Measurements from ENCODE around the gene AUTS2.

The AUTS2 gene

DNA sequence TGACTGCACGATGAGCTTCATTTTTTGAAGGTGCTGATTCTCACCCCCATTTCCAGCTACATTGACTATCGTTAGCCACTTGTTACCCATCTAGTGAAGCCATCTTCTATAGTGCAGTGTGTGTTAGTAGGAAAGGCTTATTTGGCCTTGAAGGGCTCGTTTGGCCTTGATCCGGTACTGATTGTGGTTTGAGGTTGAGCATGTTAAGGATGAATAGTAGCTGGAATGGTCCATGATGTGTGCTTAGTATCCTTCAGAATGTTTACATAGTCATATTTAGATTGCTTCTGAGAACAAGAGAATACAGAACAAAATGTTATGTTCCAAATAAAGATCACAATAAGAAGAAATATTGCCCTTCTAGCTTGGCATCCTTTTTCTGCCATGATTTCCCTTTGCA, 591.5 kb downstream of the AUTS2 start:
- DNase-seq (ENCODE audit: low spot score), result no peak

DNA sequence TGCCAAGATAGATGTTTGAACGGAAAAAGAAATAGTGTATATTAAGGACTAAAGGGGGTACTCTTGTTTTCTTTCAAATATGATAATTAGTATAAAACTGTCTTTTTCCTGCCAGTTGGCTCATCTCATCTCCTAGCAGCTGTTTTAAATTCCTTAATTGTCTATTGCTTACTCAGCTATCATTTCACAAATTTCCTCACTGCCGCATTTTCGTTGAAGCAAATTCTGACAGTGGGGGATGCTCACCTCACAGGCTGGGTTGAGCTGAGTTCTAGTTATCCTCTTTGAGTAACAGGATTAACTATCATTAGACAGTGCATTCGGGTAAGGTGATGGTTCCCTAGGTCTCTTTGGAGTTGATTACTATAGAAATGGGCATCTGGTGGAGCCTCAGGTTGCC, 592.0 kb downstream of the AUTS2 start:
- DNase-seq (ENCODE audit: low spot score), result no peak

DNA sequence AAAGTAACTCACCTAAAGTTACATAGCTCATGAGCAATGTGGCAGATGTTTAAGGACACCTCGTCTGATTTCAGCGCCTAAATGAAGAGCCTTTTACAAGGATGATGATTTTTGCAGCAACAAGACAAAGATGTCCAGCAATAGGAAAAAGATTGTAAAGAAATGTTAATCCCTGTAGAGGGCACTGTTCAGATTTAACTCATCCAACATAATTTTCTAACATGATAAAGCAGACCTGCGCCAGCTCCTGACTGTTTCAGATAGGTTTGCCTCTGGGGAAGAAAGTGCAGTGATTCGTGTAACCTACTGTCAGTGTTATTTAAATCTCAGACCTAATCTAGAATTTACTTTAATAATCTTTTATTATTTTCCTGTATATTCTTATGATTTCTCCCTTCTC, 595.2 kb downstream of the AUTS2 start:
- peak; percentile 11 for DNase-seq (ENCODE audit: low spot score)

DNA sequence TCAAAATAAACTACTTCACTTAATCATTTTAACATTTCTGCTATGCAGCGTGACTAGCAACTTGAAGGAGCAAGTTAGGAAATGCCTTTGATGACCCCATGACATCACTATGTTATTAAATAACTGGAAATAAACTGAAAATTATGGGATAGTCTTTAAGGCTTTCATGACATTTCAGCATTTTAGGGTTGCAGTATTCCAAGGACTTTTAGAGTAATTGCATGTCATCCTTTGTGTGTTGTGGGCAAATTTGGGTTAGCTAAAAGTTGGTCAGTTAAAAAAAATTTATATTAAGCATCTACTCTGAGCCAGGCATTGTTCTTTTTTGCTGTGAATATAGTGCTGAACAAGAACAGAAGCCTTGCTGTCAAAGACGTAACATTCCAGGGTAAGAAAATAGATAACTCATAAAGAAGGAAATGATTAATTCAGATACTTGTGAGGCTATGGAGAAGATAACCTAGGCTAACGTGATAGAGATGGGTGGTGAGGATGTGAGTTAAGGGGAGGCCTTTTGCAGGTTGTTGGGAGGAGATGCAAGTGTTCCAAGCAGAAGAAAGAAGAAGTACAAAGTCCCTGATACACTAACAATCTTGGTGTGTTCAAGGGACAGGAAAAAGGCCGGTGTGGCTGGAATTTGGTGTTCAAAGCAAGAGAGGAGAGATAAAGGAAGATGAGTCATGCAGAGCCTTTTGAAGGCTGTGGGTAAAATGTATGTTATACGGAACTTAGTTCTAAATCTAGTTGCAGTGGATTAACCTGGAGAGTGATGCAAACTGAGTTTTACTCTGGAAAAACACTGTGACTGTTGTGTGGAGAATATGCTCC, 610.2 kb downstream of the AUTS2 start:
- no peak for DNase-seq (ENCODE audit: low spot score)

DNA sequence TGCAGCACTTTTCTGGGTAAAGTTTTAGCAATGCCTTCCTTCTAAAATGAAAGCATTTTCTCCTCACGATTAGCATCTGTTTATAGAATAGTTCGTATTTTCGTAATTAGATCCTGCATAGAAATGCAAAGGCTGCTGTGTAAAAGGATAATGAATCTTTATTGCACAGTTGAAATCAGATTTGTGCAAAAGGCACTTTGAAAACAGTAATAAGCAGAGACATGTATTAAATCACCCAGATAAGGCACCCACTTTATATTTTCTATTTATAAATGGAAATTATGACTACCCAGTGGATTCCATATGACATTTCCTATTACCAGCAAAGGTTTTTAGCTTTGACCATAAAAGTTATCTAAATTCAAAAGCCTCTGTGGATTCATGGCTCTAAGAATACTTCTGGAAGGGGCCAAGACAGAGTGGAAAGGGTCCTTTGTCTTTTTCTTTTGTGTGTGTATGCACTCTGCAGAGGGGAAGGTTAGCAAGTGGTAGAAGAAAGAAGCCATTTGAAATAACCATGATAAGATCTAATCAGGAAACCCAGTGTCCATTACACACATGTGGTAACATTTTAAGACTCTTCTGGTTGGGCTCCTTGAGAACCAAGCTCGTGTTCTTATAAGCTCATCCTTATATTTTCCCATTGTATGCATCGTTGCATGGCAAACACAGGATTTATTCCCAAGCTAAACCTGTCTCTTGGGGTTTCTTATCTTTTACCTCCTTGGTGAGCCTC, 612.1 kb downstream of the AUTS2 start:
- DNase-seq (ENCODE audit: low spot score), result no peak

DNA sequence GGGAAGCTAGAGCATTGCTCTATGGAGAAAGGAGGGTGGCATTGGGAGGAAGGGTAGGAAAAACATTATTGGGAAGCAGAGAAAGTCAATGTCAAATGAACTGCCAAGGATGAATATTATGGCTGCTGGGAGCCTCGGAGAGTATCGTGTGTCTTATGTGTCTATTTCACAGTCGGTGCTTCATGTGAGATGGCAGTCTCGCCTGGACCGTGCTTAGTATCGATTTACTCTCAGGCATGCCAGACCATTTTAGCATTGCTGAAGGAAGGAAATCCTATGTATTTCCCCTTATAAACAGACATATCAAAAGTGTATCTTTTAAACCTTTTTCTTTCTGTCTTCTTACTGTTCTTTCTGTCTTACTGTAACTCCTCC, 612.6 kb downstream of the AUTS2 start:
- no peak for DNase-seq (ENCODE audit: low spot score)

DNA sequence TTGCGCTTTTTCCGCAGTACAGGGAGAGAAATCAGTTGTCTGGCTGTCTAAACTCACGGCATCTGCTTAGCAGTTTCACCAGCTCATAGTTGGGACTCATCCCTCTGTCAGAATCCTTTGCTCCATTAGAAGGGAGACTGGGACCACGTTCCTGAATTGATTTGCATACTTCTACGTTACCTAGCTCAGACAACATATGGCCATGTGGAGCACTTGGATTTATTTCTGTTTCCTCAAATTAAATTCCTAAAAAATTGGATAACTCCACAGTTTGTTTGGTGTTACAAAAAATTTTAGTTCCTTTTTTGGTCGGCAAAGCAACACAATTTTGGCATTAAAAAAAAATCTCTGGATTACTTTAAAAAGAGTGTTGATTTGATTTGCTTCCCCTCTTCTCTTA, 614.0 kb downstream of the AUTS2 start:
- no peak for DNase-seq (ENCODE audit: low spot score)

DNA sequence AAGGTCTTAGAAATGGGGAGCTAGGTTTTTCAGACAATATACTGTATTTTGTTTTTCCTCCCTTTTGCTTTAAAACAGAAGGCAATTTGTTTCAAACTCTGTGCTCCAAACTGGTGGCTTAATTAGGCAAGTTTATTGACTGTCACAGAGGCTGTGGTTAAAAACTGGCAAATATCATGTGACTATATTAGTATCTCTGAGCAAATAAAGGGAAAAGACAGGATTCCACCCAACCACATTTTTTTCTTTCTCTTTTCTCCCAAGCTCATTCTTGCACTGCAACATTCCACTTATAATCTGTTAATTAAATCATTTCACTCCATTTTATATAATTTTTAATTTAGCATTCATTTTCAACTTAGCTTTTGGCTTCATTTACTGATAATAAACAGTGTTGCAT, 615.8 kb downstream of the AUTS2 start:
- no peak for DNase-seq (ENCODE audit: low spot score)

DNA sequence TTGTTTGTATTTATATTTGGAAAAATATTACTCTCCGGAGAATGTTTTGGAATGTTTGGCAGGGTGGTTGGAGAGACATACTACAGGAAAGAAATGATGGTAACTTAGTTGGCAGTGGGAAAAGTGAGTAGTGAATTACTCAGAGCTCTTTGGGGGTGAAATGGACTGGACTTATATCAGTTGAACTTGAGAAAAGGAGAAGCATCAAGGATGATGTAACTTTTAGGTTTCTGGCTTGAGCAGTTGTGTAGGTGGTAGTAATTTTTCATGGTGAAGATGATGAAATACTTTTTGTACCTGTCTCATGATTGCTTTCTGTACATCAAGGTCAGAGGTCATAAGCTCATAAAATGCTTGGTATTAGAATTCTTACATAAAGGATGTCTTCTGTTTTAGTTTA, 617.2 kb downstream of the AUTS2 start:
- no peak for DNase-seq (ENCODE audit: low spot score)

DNA sequence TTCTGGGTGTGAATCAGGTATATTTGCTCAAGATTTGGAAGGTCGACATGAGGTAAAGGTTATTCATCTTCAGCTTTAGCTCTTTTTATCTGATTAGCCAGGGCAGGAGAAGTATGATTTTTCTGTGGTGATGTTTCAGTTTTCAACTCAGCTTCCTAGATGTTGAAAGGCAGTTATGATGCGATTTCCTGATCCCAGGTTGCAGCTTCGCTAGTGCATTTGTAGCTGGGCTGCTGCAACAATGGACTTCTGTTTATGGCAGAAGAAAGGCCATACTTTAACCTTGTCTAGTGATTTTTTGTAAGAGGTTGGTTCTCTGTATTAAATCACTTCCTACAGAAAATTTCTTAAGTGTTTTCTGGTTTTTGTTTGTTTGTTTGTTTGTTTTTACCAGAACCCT, 619.3 kb downstream of the AUTS2 start:
- no peak for DNase-seq (ENCODE audit: low spot score)

DNA sequence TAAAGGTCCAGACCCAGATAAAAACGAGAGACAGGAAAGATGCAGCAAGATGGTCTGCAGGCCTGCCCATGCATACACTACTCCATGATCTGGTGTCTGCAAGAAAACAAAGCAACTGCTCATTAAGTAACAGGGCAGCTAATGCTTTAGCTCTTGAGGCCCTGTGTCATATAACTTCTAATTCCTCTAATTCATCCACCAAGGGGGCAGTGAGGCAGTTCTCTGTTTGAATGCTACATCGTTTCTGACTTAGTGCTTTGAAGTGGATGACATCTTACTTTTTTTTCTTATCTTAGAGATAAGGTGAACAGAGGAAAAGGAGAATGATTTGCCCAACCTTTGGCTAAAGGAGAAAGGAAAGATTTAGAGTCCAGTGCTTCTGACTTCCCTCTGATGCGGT, 619.7 kb downstream of the AUTS2 start:
- DNase-seq (ENCODE audit: low spot score), result no peak

DNA sequence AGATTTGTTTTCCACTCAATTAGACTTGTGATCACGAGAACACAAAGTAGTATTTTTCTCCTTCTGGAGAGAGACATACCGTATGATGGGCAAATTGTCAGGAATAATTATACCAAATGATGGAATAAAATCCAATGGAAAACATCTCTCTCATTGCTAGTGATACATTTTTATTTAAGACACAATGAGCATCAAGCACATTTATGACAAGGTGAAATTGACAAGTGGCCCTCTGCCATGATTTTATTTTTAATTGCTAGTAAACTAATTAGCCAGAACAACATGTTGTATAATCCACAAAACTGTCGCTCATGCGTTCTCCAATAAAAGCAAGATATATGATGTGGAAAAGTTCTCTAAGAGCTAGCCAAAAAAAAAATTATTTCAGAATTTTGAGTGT, 620.8 kb downstream of the AUTS2 start:
- DNase-seq (ENCODE audit: low spot score), result no peak

DNA sequence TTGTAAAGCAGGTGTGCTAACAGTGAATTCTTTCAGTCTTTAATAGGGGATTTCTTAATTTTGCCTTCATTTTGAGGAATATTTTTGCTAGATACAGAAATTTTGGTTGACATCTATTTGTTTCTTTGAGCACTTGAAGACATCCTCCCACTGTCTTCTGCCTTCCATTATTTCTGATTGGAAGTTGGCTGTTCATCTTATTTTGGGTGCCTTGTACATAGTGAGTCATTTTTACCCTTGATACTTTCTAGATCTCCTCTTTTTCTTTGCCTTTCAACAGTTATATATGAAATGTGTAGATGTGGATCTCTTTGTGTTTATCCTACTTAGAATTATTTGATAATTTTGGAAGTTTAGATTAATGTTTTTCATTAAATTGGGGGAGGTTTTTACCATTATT, 631.0 kb downstream of the AUTS2 start:
- DNase-seq (ENCODE audit: low spot score), result no peak

DNA sequence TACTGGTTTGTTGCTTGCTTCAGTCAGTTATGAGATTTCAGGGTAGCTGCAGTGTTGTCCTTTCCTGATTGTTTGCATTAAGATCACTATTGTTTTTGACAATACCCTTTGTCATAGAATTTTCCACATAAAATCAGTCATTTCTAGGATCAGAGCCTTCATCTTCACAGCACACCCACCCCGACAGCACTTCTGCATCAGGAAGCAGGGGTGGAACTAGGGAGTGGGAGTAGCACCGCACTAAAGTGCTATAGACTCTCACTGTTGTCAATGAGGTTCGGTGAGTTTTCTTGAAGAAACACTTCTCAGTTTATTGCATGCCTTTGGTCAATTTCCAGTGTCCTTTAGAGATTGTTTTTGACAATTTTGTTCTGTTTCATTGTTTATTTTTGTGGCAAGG, 632.5 kb downstream of the AUTS2 start:
- DNase-seq (ENCODE audit: low spot score), result no peak

DNA sequence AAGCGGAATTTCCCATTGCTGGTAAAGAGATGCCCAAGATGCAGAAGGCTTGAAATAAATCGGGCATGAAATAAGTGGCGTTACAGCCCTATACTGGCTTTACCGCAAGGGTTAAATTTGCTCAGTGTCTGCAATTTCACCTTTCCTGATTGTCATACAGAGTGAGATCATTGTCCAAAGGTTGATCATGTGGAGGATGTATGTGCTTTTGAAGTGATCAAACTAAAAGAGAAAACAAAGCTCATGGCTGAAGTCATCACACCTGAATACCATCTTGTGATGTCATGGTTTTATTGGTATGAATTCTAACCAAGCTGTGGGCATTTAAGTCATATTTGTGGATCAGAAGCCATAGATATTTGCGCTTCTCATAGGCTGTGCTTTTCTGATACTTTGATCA, 635.5 kb downstream of the AUTS2 start:
- DNase-seq (ENCODE audit: low spot score), result no peak

DNA sequence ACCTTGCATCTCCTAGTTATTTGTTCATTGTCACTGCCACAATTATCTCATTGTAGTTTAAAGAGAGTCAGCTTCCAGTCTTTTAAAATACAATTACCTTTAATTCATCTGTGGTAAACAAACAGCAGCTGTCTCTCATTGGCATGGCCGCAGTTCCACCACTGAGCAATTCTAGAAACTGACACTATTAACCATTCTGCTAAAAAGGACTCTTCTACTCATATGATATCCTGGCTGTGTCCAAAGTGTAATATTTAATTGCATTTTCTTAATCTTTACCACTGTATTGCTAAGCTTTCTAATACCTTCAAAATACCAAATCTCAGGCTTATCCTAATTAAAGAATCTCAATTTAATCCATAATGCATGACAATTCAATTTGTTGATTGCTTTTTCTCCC, 639.0 kb downstream of the AUTS2 start:
- no peak for DNase-seq (ENCODE audit: low spot score)

DNA sequence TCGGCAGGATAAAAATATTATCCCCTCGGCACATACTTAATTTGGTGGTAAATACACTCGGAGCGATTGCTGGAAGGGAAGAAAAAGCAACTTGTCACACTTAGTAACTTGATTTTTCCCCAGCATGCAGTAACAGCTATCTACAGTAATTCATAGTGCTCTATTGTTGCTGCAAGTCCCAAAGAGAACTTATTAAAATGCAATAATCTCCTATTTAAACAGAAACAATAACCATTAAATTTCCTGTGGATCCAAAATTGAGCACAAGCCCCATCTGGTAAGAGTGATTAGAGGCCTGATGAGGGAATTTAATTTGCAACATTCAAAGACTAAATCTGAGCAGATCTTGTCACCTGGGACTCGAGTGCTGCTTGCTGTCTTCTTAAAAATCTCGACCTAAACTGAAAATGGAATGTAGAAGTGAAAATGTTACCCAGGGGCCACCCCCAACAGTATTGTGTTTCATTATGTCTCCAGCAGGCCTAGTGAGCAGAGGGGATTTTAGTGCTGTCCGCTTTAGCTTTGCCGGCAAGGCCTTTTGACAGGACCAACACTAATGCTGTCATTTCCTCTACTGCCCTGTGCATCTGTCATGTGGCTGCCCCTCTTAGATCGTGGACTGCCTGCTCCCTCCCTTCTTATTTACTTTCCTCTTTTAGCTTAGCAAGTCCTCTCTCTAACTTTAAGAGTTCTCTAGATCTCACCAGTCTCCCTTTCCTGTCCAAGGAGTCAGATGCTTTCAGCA, 639.7 kb downstream of the AUTS2 start:
- peak; percentile 18 for DNase-seq (ENCODE audit: low spot score)

DNA sequence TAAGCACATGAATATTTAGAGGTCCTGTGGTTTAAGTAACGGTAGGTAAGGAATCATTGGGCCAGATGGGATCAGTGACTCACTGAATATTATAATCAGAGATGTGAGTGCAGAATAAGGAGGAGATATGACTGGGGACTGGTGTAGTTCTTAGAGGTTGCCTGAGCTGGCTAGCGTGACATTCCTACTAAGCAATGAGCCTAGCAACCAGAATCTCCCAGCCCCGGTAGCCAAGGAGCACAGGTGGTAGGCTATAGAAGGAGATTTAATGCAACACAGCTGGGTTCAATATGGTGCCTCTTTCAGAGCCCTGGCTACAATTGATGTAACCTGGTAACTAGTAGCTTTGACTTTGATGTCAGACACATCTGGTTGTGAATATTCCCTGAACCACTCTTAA, 641.6 kb downstream of the AUTS2 start:
- DNase-seq (ENCODE audit: low spot score), result no peak

DNA sequence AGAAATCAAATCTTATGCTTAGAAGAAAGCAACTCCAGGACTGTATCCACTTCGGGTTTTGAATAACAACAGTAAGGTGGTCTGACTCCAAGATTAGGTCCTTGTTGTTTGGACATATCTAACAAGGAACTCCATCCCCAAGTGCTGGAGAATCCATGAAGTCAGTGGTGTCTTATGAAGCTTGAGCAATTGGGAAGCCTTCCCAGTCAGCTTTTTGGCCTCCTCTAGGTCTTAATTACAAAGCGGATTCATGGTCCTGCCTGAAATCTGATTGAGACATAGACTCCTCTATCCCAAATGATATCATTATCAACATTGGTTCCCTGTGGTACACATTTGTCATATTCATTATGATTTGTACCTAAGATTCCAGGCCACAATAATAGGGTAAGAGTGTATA, 642.6 kb downstream of the AUTS2 start:
- no peak for DNase-seq (ENCODE audit: low spot score)

DNA sequence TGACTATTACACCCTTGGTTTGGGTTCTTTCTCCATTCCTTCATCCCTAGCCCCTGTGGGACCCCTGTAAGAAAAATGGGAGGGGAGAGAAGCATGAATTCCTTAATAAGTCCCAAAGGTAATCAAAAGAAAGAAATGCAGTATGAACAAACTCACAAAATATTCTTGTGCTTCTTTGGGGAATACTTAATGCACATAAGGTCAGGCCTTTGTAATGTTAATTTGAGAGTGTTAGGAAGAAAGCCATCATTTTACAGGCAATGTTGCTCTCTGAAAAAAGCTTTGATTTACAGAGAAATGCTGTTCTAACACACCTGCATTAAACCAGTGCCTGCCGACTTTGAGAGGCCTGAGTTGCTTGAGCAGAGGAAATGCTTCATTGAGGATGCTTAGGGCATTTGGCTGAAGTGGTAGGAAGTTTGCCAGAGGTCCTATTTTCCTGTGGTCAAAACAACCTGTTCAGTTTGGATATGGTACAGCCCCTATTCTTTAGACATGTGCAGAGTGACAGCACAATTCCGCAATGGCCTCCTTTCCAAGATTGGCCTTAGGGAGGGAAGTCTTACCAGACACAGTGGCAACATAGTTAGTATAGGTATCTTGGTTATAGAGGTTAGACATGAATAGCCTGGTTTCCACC, 643.4 kb downstream of the AUTS2 start:
- DNase-seq (ENCODE audit: low spot score), result no peak

DNA sequence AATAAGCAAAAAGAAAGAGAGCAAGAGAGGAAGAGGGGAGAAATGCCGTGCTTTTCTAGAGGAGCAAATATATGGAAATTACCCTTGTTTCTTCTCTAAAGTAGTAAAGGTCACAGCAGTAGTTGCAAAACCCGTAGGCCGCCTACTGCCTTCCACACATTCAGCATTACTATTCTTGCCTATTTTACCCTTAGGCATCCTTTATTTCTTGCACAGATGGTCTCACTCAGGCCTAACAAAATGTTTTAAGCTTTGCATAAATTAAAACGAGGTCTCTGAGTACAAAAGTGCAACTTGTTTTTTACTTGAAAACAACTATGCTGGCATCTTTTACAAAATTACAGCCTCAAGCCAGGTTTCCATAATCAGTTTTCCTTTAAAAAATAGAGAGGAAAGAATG, 644.6 kb downstream of the AUTS2 start:
- DNase-seq (ENCODE audit: low spot score), result no peak

DNA sequence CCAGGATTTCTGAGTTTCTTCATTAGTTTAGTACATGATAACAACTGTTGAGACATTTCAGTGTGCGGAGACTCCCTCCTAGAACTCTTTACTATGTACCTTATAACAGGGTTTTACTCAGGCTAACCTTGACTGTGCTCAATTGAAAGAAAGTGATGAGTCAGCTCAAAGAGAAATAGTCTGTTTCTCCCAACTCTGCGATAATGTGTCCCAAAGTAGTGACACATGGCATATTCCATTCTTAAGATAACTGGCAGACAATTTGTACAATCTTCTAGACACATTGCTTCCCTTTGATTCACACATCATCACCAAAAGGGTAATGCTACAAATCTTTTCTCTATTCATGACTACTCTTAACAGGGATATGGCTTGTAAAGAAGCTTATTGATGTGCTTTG, 645.2 kb downstream of the AUTS2 start:
- DNase-seq (ENCODE audit: low spot score), result no peak

DNA sequence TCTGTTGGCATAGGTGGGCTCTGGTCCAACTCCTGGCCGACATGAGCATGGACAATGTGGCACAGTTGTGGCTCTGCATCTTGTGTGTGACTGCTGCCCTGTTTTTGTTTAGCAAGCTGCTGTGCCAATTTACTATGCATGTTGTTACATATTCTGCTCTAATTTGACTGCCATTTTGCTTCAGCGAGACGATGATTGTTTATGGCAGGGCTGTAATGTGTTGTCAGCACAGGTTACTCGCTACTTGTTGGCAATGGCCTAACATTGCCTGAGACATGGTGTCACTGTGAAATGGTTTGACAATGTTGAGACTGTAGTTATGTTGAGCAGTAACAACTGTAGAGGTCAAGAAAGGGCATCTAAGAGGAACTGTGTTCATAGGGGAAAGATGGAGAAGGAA, 659.6 kb downstream of the AUTS2 start:
- no peak for DNase-seq (ENCODE audit: low spot score)

Data from germinal center (tissue), 1 donor.